Vagina (tissue), 2 donors: ENCODE results near the gene SAMD3. TPM values are rescaled to one million over a fixed set of nuclear protein-coding genes. Genes with fewer than 3 reads are reported as not detected.

Experiments
- DNase-seq, 2 donors: peaks; one replicate each; pipeline ENCODE4 v3.0.0-alpha.2; 2017; ENCODE audit errors: extremely low spot score in 2 of 2
- H3K27ac ChIP-seq: fragments of 200-600 bp; sonication (generic); one replicate; pipeline ENCODE4 v1.5.1; 2019
- H3K27me3 ChIP-seq: fragments of 200-600 bp; sonication (generic); one replicate; pipeline ENCODE4 v1.5.1; 2019
- H3K36me3 ChIP-seq, 2 donors: fragments of 200-600 bp; sonication (generic); one replicate each; pipeline ENCODE4 v1.5.1; 2017 to 2019
- H3K4me1 ChIP-seq: fragments of 200-600 bp; sonication (generic); one replicate; pipeline ENCODE4 v1.5.1; 2019
- H3K4me3 ChIP-seq, 2 donors: fragments of 200-600 bp; sonication (generic); 1 replicate in 1 of 2; 2 replicates in 1 of 2; pipeline ENCODE4 v1.5.1; 2016 to 2019
- H3K9me3 ChIP-seq: fragments of 200-600 bp; sonication (generic); one replicate; pipeline ENCODE4 v1.5.1; 2019
- CTCF ChIP-seq, 3 experiments: fragments of 450-650 bp in 2 of 3; fragments of 200-600 bp in 1 of 3; sonication (generic) in 1 of 3; IDR thresholded peaks; one replicate each; pipeline ENCODE4 v1.5.1; 2017 to 2019; ENCODE audit warnings: antibody characterized with exemption in 3 of 3, mild to moderate bottlenecking in 2 of 3, moderate library complexity in 2 of 3
- POLR2A ChIP-seq, 2 donors: fragments of 450-650 bp; IDR thresholded peaks; one replicate each; pipeline ENCODE4 v1.6.1; 2017; ENCODE audit warnings: antibody characterized with exemption in 2 of 2, mild to moderate bottlenecking in 2 of 2, moderate library complexity in 2 of 2
- POLR2AphosphoS5 ChIP-seq, 2 donors: sonication (generic); formaldehyde crosslinking; IDR thresholded peaks; one replicate each; pipeline ENCODE4 v1.9.0; 2017; ENCODE audit warnings: antibody characterized with exemption in 2 of 2, mild to moderate bottlenecking in 2 of 2, low read depth in 1 of 2; ENCODE audit not compliant: insufficient read depth in 1 of 2
- intact Hi-C: fragments of 100-400 bp; cut with DNase I; formaldehyde crosslinking; loops from one replicate; pipeline ENCODE4 v1.15.1; 2023
- total RNA-seq: library from RNA; depleted of rRNA; stranded (reverse); fragments of >200 nt; gene quantifications from one replicate; pipeline ENCODE4 v1.2.3, GENCODE V29; 2016

Gene SAMD3
- total RNA-seq, 1 donor from 2014 or later, result 7.6 TPM

DNA sequence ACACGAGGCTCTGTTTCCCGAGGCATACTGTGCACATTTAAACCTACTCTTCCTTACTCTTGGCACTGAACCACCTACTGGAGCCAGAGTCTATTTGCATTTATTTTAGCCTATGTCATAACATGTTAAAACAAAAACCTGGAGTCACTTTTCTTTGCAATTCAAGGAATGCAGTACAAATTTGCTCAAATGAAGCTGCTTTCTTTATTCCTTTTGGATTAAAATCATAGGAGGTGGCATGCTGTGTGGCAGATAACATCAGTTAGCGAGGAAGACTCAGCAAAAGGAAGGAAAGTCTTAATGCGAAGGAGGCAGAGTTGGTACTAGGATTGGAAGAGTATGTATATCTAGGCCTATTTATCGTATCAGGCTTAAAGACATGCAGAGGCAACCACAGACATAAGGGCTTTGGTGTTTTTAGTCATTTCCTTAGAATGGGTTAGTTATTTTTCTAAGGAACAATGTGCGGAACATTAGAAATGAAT, 92.9 kb downstream of the SAMD3 start:
- Histone ChIP-seq H3K4me1 (no peaks in the 10 kb centered on the region), H3K4me3 (no peak overlapping the region), H3K9me3 (no peaks in the 10 kb centered on the region), H3K36me3 (no peaks in the 10 kb centered on the region), H3K27ac (no peak overlapping the region), H3K27me3 (no peaks in the 10 kb centered on the region)
- TF ChIP-seq POLR2AphosphoS5 (IDR thresholded peaks at IDR 0.05; ENCODE audit: insufficient read depth in 1 of 2, low read depth in 1 of 2), result no peak
- no peak for TF ChIP-seq POLR2A (IDR thresholded peaks at IDR 0.05)
- no peak for TF ChIP-seq CTCF (IDR thresholded peaks at IDR 0.05)
- no peak for DNase-seq
- intact Hi-C loops, result no loop called here

DNA sequence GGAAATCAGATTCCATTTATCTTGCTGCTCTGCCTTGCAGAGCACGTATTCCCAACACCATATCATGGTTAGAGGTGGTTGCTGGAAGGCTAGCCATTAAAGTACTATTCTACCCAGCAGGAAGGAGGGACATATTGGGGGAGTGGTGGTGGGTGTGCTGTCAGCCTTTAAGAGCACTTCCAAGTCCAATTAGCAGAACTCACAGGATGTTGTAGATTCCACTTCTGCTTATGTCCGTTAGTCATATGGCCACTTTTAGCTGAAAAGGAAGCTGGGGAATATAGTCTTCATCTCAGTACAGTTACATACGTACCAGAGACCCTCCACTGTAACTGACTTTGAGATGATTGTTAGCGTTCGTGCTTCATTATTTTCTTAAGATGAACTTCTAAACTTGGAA, 94.4 kb downstream of the SAMD3 start:
- no peak for DNase-seq
- Histone ChIP-seq H3K27ac (no peak overlapping the region), H3K4me1 (no peaks in the 10 kb centered on the region), H3K4me3 (no peak overlapping the region), H3K36me3 (no peaks in the 10 kb centered on the region), H3K9me3 (no peaks in the 10 kb centered on the region), H3K27me3 (no peaks in the 10 kb centered on the region)
- intact Hi-C loops, result no loop called here
- TF ChIP-seq POLR2A (IDR thresholded peaks at IDR 0.05) (no peak), CTCF (IDR thresholded peaks at IDR 0.05) (no peak), POLR2AphosphoS5 (IDR thresholded peaks at IDR 0.05; ENCODE audit: insufficient read depth in 1 of 2, low read depth in 1 of 2) (no peak)

- no peak for DNase-seq
- Histone ChIP-seq H3K4me1 (no peaks in the 10 kb centered on the region), H3K27ac (no peak overlapping the region), H3K9me3 (no peaks in the 10 kb centered on the region), H3K4me3 (no peak overlapping the region), H3K27me3 (no peaks in the 10 kb centered on the region), H3K36me3 (no peaks in the 10 kb centered on the region)
- TF ChIP-seq POLR2AphosphoS5 (IDR thresholded peaks at IDR 0.05; ENCODE audit: insufficient read depth in 1 of 2, low read depth in 1 of 2) (no peak), CTCF (IDR thresholded peaks at IDR 0.05) (no peak), POLR2A (IDR thresholded peaks at IDR 0.05) (no peak)
- intact Hi-C loops, result no loop called here
These were observed 95.6 kb downstream of the SAMD3 start for GRCh38 chr6:130127195-130127594.

- H3K9me3 ChIP-seq, result no peaks in the 10 kb centered on the region
- no peaks in the 10 kb centered on the region for H3K27me3 ChIP-seq
- no peaks in the 10 kb centered on the region for H3K4me1 ChIP-seq
- peaks cover 0 to 4% of the 10 kb centered on the region in 2 donors for H3K36me3 ChIP-seq
- DNase-seq, result no peak
- no peak overlapping the region for H3K27ac ChIP-seq
- H3K4me3 ChIP-seq, result no peak overlapping the region
- intact Hi-C loops, result no loop called here
- TF ChIP-seq POLR2A (IDR thresholded peaks at IDR 0.05), result no peak
- no peak for TF ChIP-seq POLR2AphosphoS5 (IDR thresholded peaks at IDR 0.05; ENCODE audit: insufficient read depth in 1 of 2, low read depth in 1 of 2)
- TF ChIP-seq CTCF (IDR thresholded peaks at IDR 0.05), result no peak
These were observed 100.5 kb downstream of the SAMD3 start for GRCh38 chr6:130122243-130122642.

DNA sequence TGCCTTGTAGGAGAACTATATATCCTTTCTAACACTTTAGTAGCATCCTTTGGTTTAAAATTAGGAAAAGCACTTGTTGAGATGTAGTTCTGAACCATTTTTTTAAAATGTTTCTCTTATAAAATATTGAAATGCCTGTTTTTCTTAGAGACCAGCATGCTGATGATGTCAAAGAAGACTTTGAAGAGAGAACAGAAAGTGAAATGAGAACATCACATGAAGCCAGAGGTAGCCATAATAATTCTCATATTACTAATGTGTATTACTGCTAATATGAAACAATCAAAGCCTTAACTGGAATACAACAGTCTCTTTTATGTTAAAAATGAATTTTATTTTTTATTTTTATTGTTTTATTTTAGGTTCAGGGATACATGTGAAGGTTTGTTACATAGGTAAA, 102.0 kb downstream of the SAMD3 start:
- Histone ChIP-seq H3K27ac (no peak overlapping the region), H3K36me3 (peaks cover 0 to 4% of the 10 kb centered on the region in 2 donors), H3K4me3 (no peak overlapping the region), H3K4me1 (no peaks in the 10 kb centered on the region), H3K27me3 (no peaks in the 10 kb centered on the region), H3K9me3 (no peaks in the 10 kb centered on the region)
- intact Hi-C loops, result no loop called here
- no peak for TF ChIP-seq POLR2AphosphoS5 (IDR thresholded peaks at IDR 0.05; ENCODE audit: insufficient read depth in 1 of 2, low read depth in 1 of 2)
- no peak for TF ChIP-seq POLR2A (IDR thresholded peaks at IDR 0.05)
- no peak for TF ChIP-seq CTCF (IDR thresholded peaks at IDR 0.05)
- no peak for DNase-seq
